Right lobe of liver (tissue), 4 donors: ENCODE data around the gene EMP1.

Source experiments
- POLR2A ChIP-seq: fragments of 450-650 bp; IDR thresholded peaks from one replicate; pipeline ENCODE4 v1.6.1; 2017; ENCODE audit warnings: antibody characterized with exemption, mild to moderate bottlenecking
- TF ChIP-seq, protein P1 (sequence below), 4 donors: fragments of 200-600 bp in 3 of 4; fragments of 450-650 bp in 1 of 4; IDR thresholded peaks; one replicate each; pipeline versions ENCODE4 v1.5.1 to v1.8.0; 2016 to 2022; ENCODE audit warnings: antibody characterized with exemption in 4 of 4, mild to moderate bottlenecking in 2 of 4
- donor health status: DM: no; HTN: no; CAD: no.
- donor health status: DM: no; HTN: no; CAD: no.
- donor health status: DM: no; HTN: yes; CAD: no.

- TF ChIP-seq POLR2A, result no peak
- TF ChIP-seq, protein P1, sequence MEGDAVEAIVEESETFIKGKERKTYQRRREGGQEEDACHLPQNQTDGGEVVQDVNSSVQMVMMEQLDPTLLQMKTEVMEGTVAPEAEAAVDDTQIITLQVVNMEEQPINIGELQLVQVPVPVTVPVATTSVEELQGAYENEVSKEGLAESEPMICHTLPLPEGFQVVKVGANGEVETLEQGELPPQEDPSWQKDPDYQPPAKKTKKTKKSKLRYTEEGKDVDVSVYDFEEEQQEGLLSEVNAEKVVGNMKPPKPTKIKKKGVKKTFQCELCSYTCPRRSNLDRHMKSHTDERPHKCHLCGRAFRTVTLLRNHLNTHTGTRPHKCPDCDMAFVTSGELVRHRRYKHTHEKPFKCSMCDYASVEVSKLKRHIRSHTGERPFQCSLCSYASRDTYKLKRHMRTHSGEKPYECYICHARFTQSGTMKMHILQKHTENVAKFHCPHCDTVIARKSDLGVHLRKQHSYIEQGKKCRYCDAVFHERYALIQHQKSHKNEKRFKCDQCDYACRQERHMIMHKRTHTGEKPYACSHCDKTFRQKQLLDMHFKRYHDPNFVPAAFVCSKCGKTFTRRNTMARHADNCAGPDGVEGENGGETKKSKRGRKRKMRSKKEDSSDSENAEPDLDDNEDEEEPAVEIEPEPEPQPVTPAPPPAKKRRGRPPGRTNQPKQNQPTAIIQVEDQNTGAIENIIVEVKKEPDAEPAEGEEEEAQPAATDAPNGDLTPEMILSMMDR (IDR thresholded peaks at IDR 0.05), result no peak
Measured at GRCh38 chr12:13186302-13186701, 10.2 kb upstream of the EMP1 start.
